Measurements from ENCODE around the gene CLTB.

DNA sequence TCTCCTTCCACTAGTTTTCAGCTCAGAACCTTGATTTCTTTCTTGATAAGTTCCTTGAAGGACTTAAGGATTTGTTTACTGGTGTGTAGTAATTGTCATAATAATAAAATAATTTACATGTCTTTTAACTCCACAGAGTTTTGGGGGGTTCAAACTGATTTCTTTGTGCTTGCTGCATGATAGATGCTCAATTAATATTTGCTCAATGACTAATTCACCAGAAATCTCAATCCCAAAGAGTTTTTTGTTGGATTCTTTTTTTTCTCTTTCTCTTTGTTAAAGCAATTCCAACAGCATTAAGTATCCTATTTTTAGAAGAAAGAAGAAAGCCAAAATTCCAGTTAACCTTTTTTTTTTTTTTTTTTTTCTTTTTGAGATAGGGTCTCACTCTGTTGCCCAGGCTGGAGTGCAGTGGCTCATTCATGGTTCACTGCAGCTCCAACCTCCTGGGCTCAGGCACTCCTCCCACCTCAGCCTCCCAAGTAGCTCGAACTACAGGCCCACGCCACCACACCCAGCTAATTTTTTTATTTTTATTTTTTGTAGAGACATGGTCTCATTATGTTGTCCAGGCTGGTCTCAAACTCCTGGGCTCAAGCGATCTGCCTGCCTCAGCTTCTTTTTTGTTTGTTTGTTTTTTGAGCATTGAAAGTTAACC is 42.7 kb upstream of the CLTB start:
- TF ChIP-seq FOXM1 (IDR thresholded peaks at IDR 0.05; ENCODE audit: borderline replicate concordance, low read depth) (no peak), CREB1 (IDR thresholded peaks at IDR 0.05; ENCODE audit: low read depth) (no peak), EP300 (IDR thresholded peaks at IDR 0.05; ENCODE audit: borderline replicate concordance) (no peak), CEBPB (IDR thresholded peaks at IDR 0.05) (no peak), YY1 (IDR thresholded peaks at IDR 0.05; ENCODE audit: low read depth) (no peak), TCF12 (IDR thresholded peaks at IDR 0.05; ENCODE audit: low read depth) (no peak), REST (IDR thresholded peaks at IDR 0.05; ENCODE audit: low read depth) (no peak), TEAD4 (IDR thresholded peaks at IDR 0.05) (no peak)
- TF ChIP-seq, protein P1, sequence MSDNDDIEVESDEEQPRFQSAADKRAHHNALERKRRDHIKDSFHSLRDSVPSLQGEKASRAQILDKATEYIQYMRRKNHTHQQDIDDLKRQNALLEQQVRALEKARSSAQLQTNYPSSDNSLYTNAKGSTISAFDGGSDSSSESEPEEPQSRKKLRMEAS (IDR thresholded peaks at IDR 0.05): no peak
